ENCODE data around the gene MKNK2. TPM values are rescaled to one million over a fixed set of nuclear protein-coding genes. Genes with fewer than 3 reads are reported as not detected.

MKNK2 gene
- total RNA-seq, 1 experiment from 2014 or later, result 96.8 TPM

DNA sequence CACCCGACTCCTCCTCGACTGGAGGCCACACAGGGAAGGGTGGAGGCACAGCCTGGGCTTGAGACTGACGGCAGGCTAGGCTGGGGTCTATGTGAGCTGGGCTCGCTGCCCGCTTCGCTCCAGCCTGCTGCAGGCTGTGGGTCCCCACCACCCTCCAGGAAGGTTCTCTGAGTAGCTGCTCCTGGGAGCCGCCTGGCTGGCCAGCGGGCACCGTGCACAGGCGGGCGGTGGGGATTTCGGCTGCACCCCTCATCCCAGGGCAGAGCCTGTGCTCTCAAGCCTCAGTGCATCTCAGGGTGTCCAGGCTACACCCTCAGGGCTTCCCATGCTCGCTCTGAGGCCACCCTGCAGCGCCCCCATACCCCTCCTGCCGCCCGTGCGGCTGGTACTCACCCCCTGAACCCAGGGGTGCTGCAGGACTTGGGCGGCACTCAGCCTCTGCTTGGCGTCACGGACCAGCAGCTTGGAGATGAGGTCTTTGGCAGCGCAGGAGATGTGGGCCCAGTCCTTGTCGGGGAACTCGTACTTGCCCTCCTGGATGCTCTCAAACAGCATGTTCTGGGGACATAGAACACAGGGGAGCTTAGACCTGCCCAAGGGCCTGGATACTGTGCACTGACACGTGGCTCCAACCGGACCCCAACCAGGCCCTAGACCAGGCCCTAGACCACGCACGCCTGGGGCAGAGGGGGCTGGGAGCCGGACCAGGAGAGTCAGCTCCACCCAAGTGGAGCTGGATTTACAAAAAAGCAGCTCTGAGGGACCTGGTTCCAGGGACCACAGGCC, 10.2 kb downstream of the MKNK2 start:
- Histone ChIP-seq H3K9me3 (ENCODE audit: low read length) (no peaks in the 10 kb centered on the region), H3K27me3 (ENCODE audit: low read length) (no peaks in the 10 kb centered on the region), H3F3A (ENCODE audit: low read length, unreplicated experiment) (no peaks in the 10 kb centered on the region), H2AFZ (ENCODE audit: low read length) (no peak overlapping the region), H3K4me2 (ENCODE audit: low read length) (no peak overlapping the region), H3K36me3 (ENCODE audit: low read depth, low read length) (peaks cover 2% of the 10 kb centered on the region; the same call in 1 of the 2 replicates), H3K27ac (ENCODE audit: low read length) (no peak overlapping the region), H3K9me2 (replicated peaks; ENCODE audit: low read length) (no peaks in the 10 kb centered on the region), H3K79me2 (ENCODE audit: low read length) (peaks cover 3% of the 10 kb centered on the region; the same call in 1 of the 2 replicates), H3K4me1 (ENCODE audit: insufficient read depth, low read length) (no peaks in the 10 kb centered on the region), H3K4me3 (ENCODE audit: low read length) (no peak overlapping the region), H4K20me1 (ENCODE audit: low read length) (no peaks in the 10 kb centered on the region), H3K9ac (ENCODE audit: low read length) (no peak overlapping the region)
- no peak for DNase-seq
- no peak for ATAC-seq
- TF ChIP-seq, protein P1, sequence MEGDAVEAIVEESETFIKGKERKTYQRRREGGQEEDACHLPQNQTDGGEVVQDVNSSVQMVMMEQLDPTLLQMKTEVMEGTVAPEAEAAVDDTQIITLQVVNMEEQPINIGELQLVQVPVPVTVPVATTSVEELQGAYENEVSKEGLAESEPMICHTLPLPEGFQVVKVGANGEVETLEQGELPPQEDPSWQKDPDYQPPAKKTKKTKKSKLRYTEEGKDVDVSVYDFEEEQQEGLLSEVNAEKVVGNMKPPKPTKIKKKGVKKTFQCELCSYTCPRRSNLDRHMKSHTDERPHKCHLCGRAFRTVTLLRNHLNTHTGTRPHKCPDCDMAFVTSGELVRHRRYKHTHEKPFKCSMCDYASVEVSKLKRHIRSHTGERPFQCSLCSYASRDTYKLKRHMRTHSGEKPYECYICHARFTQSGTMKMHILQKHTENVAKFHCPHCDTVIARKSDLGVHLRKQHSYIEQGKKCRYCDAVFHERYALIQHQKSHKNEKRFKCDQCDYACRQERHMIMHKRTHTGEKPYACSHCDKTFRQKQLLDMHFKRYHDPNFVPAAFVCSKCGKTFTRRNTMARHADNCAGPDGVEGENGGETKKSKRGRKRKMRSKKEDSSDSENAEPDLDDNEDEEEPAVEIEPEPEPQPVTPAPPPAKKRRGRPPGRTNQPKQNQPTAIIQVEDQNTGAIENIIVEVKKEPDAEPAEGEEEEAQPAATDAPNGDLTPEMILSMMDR (conservative IDR thresholded peaks at IDR 0.05; ENCODE audit: low read depth, low read length), result no peak
- TF ChIP-seq EZH2 (IDR thresholded peaks at IDR 0.05; ENCODE audit: low read length, unreplicated experiment) (no peak), EZH2phosphoT487 (IDR thresholded peaks at IDR 0.05; ENCODE audit: borderline replicate concordance, low read length) (no peak)
- intact Hi-C loops (cut with micrococcal nuclease), result no loop called here
- ChIA-PET POLR2A (ENCODE audit: unreplicated experiment) (interaction anchor here (0.6 kb wide), 1 partner anchor 26 kb away, joined by 3 read pairs; no protein-coding TSS in a partner anchor), CTCF (interaction anchor here (0.6 kb wide), 1 partner anchor 50 kb away, joined by 4 read pairs; no protein-coding TSS in a partner anchor)
- BruUV-seq (replicated peaks), result no TSS peak

GRCh38 chr19:2039959-2040646, 10.9 kb downstream of the MKNK2 start:
- no TSS peak for BruUV-seq (replicated peaks)
- intact Hi-C loops (cut with micrococcal nuclease), result no loop called here
- Histone ChIP-seq H2AFZ (ENCODE audit: low read length) (no peak overlapping the region), H3K27me3 (ENCODE audit: low read length) (no peaks in the 10 kb centered on the region), H3K36me3 (ENCODE audit: low read depth, low read length) (peaks cover 2% of the 10 kb centered on the region; the same call in 1 of the 2 replicates), H3K4me3 (ENCODE audit: low read length) (no peak overlapping the region), H3K4me2 (ENCODE audit: low read length) (no peak overlapping the region), H3K9me3 (ENCODE audit: low read length) (no peaks in the 10 kb centered on the region), H3K9ac (ENCODE audit: low read length) (no peak overlapping the region), H3K9me2 (replicated peaks; ENCODE audit: low read length) (no peaks in the 10 kb centered on the region), H3K79me2 (ENCODE audit: low read length) (no peaks in the 10 kb centered on the region), H3K27ac (ENCODE audit: low read length) (no peak overlapping the region), H3F3A (ENCODE audit: low read length, unreplicated experiment) (no peaks in the 10 kb centered on the region), H4K20me1 (ENCODE audit: low read length) (no peaks in the 10 kb centered on the region), H3K4me1 (ENCODE audit: insufficient read depth, low read length) (no peaks in the 10 kb centered on the region)
- ChIA-PET CTCF (no interaction called here), POLR2A (ENCODE audit: unreplicated experiment) (interaction anchor here (0.6 kb wide), 1 partner anchor 27 kb away, joined by 3 read pairs; no protein-coding TSS in a partner anchor)
- ATAC-seq (no peak), DNase-seq (no peak)
- TF ChIP-seq EZH2phosphoT487 (IDR thresholded peaks at IDR 0.05; ENCODE audit: borderline replicate concordance, low read length) (no peak), EZH2 (IDR thresholded peaks at IDR 0.05; ENCODE audit: low read length, unreplicated experiment) (no peak)
- TF ChIP-seq, protein P1 (conservative IDR thresholded peaks at IDR 0.05; ENCODE audit: low read depth, low read length), result no peak
